ENCODE measurements around the gene ANKRD34B.

Gene ANKRD34B

DNA sequence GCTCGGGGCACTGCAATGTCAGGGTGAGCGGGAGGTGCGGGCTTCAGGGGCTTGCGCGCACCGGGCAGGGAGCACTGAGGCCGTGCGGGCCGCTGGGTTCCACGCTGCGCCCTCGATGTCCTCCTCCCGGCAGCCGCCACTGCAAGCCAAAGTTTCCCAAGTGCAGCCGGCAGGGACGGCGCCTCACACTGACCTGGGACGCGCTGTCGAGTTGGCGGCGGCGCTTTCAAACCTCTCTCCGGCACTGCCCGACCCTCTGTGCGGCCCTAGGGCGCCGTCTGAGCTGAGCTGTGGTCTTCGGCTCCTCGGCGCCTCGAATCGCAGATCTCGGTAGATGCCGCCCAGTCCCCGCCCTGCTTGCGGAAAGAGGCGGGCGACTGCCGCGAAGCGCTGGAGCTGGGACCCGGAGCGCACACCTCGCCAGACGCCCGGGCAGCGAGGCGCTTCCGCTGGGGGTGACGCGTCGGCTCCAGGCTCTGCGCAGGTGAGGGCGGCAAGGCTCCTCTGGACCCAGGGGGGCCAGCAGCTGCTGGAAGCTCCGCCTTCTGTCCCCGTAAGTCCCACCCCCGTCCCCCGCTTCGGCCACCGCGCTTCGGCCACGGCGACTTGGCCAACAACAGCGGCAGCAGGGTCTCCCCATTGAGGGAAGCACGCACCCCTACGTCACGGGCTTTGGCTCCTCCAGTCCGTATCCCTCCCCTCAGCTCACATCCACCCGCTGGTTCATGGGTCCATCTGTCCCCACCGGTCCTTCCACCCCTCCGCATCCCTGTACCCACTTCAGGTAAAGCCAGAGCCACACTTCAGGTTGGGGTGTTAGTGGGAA is at the start of gene ANKRD34B:
Gene ANKRD34B (minus strand): TSS at position 320 of the 826 bp plus-strand sequence. CDS start 10,261 bp downstream, outside the sequence.
- H3K4me3 ChIP-seq (ENCODE audit: control insufficient read depth, low read depth, low read length), result peak within 1 kb of the TSS; percentile 13
- TF ChIP-seq, protein P1, sequence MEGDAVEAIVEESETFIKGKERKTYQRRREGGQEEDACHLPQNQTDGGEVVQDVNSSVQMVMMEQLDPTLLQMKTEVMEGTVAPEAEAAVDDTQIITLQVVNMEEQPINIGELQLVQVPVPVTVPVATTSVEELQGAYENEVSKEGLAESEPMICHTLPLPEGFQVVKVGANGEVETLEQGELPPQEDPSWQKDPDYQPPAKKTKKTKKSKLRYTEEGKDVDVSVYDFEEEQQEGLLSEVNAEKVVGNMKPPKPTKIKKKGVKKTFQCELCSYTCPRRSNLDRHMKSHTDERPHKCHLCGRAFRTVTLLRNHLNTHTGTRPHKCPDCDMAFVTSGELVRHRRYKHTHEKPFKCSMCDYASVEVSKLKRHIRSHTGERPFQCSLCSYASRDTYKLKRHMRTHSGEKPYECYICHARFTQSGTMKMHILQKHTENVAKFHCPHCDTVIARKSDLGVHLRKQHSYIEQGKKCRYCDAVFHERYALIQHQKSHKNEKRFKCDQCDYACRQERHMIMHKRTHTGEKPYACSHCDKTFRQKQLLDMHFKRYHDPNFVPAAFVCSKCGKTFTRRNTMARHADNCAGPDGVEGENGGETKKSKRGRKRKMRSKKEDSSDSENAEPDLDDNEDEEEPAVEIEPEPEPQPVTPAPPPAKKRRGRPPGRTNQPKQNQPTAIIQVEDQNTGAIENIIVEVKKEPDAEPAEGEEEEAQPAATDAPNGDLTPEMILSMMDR (conservative IDR thresholded peaks at IDR 0.05; ENCODE audit: control insufficient read depth, insufficient read depth, low read depth, low read length), result no peak
- peak; percentile 2 for DNase-seq (ENCODE audit: low read depth)

DNA sequence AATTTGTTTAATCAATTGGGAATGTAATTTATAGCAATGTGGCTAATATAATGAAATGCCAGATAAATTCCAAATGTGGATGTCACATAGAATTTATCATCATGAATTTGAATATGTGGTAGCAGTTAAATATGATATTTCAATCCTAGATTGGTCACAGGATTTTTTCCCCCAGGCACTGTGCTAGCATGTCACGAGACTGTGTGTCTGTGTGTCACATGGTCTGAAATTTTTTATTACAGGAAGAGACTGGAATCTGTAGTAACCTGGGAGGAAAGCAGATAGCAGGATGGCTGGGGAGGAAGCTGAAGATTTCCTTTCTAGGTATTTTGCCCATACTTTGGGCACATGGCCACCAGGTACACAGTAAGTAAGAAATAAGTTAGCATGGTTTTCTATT is 49.0 kb upstream of the ANKRD34B start:
- no peak overlapping the region for H3K4me3 ChIP-seq (ENCODE audit: control insufficient read depth, low read depth, low read length)
- TF ChIP-seq, protein P1 (conservative IDR thresholded peaks at IDR 0.05; ENCODE audit: control insufficient read depth, insufficient read depth, low read depth, low read length), result no peak
- no peak for DNase-seq (ENCODE audit: low read depth)

DNA sequence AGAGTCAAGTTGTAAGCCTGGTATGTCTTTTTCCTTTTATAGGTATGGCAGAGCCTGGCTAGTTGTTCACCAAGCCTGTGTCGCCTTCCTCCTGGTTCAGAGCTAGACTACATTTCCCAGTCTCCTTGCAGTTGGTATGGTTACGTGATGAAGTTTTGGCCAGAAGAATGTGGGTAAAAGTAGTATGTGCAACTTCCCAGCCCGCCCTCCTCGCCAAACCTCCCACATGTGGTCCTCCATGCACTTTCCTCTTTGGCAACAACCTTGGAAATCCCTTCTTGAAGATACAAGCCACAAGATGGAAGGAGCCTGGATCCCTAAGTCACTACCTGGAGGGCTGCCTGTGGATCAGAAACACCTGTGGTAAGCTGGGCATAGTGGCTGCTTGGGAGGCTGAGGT is 48.4 kb upstream of the ANKRD34B start:
- no peak for DNase-seq (ENCODE audit: low read depth)
- no peak overlapping the region for H3K4me3 ChIP-seq (ENCODE audit: control insufficient read depth, low read depth, low read length)
- TF ChIP-seq, protein P1 (conservative IDR thresholded peaks at IDR 0.05; ENCODE audit: control insufficient read depth, insufficient read depth, low read depth, low read length), result no peak

DNA sequence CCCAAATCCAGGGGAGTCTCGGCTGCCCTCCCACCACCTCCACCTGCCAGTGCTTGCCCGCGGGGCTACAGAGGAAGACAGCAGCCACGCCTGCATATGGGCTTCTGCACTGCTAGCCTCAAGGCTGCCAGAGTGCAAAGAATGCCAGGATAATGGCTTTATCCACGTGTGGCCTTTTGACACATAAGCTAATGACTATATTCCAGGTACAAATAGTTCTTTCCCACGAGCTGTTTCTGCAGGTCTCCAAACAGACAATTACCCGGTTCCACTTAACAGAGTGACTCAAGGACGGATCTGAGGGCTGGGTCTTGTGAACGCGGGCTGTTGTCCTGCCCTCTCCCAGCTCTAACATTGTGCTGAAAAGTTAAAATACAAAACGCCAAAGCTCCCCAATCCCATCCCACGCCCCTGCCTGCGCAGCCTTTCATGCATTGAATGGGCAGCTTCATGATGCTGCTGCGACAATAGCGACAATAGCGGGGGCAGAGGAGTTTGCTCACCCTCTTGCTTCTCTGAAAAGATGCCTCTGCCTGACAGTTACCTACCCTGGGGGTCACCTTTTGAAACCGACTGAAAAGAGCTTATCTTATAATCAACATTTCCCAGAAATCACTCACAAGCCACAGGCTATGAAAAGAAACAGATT is 45.3 kb upstream of the ANKRD34B start:
- DNase-seq (ENCODE audit: low read depth), result no peak
- H3K4me3 ChIP-seq (ENCODE audit: control insufficient read depth, low read depth, low read length), result no peak overlapping the region
- TF ChIP-seq, protein P1 (conservative IDR thresholded peaks at IDR 0.05; ENCODE audit: control insufficient read depth, insufficient read depth, low read depth, low read length), result no peak

DNA sequence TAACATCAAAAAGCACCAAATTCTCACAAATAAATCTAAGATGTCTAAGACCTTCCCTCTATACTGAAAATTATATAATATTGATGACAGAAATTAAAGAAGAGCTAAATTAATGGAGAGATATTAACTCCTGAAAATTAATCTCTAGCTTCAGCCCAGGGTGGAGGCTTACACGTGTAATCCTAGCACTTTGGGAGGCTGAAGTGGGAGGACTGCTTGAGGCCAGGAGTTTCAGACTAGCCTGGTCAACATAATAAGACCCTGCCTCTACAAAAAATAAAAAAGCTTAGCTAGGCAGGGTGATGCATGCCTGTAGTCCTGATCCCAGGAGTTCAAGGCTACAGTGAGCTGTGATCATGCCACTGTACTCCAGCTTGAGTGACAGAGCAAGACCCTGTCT is 39.6 kb upstream of the ANKRD34B start:
- DNase-seq (ENCODE audit: low read depth), result no peak
- TF ChIP-seq, protein P1 (conservative IDR thresholded peaks at IDR 0.05; ENCODE audit: control insufficient read depth, insufficient read depth, low read depth, low read length), result no peak

DNA sequence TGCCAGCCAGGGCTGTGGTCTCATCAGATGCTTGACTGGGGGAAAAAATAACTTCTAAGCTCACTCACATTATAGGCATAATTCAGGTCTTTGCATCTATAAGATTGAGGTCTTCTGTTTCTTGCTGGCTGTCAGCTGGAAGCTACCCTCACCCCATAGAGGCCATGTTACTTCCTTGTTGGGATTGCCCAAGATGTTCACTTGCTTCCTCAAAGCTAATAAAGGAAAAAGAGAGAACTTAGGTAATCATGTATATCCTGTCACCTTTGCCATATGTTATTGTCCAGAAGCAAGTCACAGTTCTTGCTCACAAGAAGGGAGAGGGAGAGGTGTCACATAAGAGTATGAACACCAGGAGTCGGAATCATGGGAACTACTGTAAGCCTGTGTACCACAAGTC is 38.7 kb upstream of the ANKRD34B start:
- TF ChIP-seq, protein P1 (conservative IDR thresholded peaks at IDR 0.05; ENCODE audit: control insufficient read depth, insufficient read depth, low read depth, low read length), result no peak
- DNase-seq (ENCODE audit: low read depth), result peak; percentile 15
- no peak overlapping the region for H3K4me3 ChIP-seq (ENCODE audit: control insufficient read depth, low read depth, low read length)

More for the DNA sequence above, 39.6 kb upstream of the ANKRD34B start:
- H3K4me3 ChIP-seq (ENCODE audit: control insufficient read depth, low read depth, low read length), result no peak overlapping the region
